Heart left ventricle (tissue), 16 donors: ENCODE results near the gene CBX5. TPM values are rescaled to one million over a fixed set of nuclear protein-coding genes. Genes with fewer than 3 reads are reported as not detected.
"Not testable (repeated sequence)": the region's sequence is repeated elsewhere in the genome, so short reads cannot be mapped to it uniquely, and the experiment has no call there.

Experiments
- ATAC-seq, 4 donors: fragments of 200-7000 bp; cut with Tn5 transposase; one replicate each; pipeline ENCODE4 v1.9.1; 2020 to 2022; ENCODE audit warnings: moderate library complexity in 4 of 4, mild to moderate bottlenecking in 3 of 4, moderate number of reproducible peaks in 1 of 4
- DNase-seq, 5 donors: peaks; one replicate each; pipeline ENCODE4 v3.0.0-alpha.2; 2020
- H3K27ac ChIP-seq, 12 donors: fragments of 200-600 bp; sonication (generic) in 4 of 12; one replicate each; pipeline versions ENCODE4 v1.5.0 to v1.8.0; 2016 to 2022; ENCODE audit warnings: mild to moderate bottlenecking in 2 of 12
- H3K27me3 ChIP-seq, 9 donors: fragments of 200-600 bp; sonication (generic) in 2 of 9; one replicate each; pipeline versions ENCODE4 v1.5.1 to v1.8.0; 2016 to 2022; ENCODE audit warnings: mild to moderate bottlenecking in 3 of 9
- H3K36me3 ChIP-seq, 9 donors: fragments of 200-600 bp; sonication (generic) in 2 of 9; one replicate each; pipeline versions ENCODE4 v1.5.0 to v1.8.0; 2018 to 2022; ENCODE audit warnings: mild to moderate bottlenecking in 2 of 9
- H3K4me1 ChIP-seq, 12 donors: fragments of 200-600 bp; sonication (generic) in 4 of 12; one replicate each; pipeline versions ENCODE4 v1.5.0 to v1.8.0; 2016 to 2022; ENCODE audit warnings: mild to moderate bottlenecking in 3 of 12
- H3K4me3 ChIP-seq, 12 donors: fragments of 200-600 bp; sonication (generic) in 4 of 12; one replicate each; pipeline versions ENCODE4 v1.5.0 to v1.8.0; 2017 to 2022; ENCODE audit warnings: mild to moderate bottlenecking in 9 of 12, moderate library complexity in 4 of 12
- H3K9me3 ChIP-seq, 12 donors: fragments of 200-600 bp; sonication (generic) in 4 of 12; one replicate each; pipeline versions ENCODE4 v1.5.0 to v1.8.0; 2016 to 2022; ENCODE audit warnings: mild to moderate bottlenecking in 1 of 12
- CTCF ChIP-seq, 12 donors: fragments of 200-600 bp; sonication (generic) in 4 of 12; IDR thresholded peaks; one replicate each; pipeline versions ENCODE4 v1.5.0 to v1.8.0; 2018 to 2022; ENCODE audit warnings: antibody characterized with exemption in 12 of 12, mild to moderate bottlenecking in 5 of 12
- POLR2A ChIP-seq, 2 donors: fragments of 450-650 bp; IDR thresholded peaks; one replicate each; pipeline ENCODE4 v1.6.1; 2017; ENCODE audit warnings: antibody characterized with exemption in 2 of 2, mild to moderate bottlenecking in 2 of 2, moderate library complexity in 2 of 2
- WGBS, 4 donors: extraction: QIAGEN DNeasy Blood & Tissue Kit in 2 of 4; methylation state at CpG; one replicate each; pipeline versions ENCODE4 v1.1.5 to v1.1.7; 2013 to 2018; 5-methylcytosine and 5-hydroxymethylcytosine counted together
- intact Hi-C, 10 donors: fragments of 100-400 bp; cut with DNase I; formaldehyde crosslinking; loops; one replicate each; pipeline versions ENCODE4 v1.11.1 to v1.14.2; 2022
- polyA plus RNA-seq, 2 donors: library from polyadenylated mRNA; stranded (reverse); fragments of 200-250 nt; gene quantifications; one replicate each; pipeline ENCODE4 v1.2.3, GENCODE V29; 2013
- total RNA-seq, 9 donors: library from RNA; depleted of rRNA in 2 of 9; stranded (reverse); fragments of >200 nt in 2 of 9; fragmentation: NEBNext Ultra II Directional in 3 of 9; extraction: Animal tissue kit (Norgen Biotek cat#: 25700) in 3 of 9; gene quantifications; one replicate each; pipeline versions ENCODE4 v1.1.0 to v1.2.4, GENCODE V29; 2016 to 2023
- donor health status: ischemic (EF 13 %, LVEDD 7.1; RV severe dilation, severe dysfunction).
- donor health status: healthy with polysubstance abuse.
- donor health status: DM: no; HTN: yes; CAD: no.
- donor health status: DM: no; HTN: no; CAD: no.
- donor health status: ischemic (EF 25% LVEDD 6.9; RV normal size, moderate dysfunction).
- donor health status: ischemic (EF 25% LVEDD 5.7; RV mildly dilated, moderate dysfunction).
- donor health status: healthy.
- donor health status: DM: yes; HTN: yes; CAD: no.
- donor health status: ischemic (EF 35%, LVEDD 5.7; RV mildly dilated, moderate dysfunction).
- donor health status: nonischemic (EF 11% LVEDD 7.7; RV severe dilation, severe dysfunction).
- donor health status: DM: yes; HTN: yes; CAD: no.
- donor health status: PGD.
- donor health status: ischemic (EF 29% LVEDD 5.4; RV normal size, mild dysfunction).
- donor health status: nonischemic (EF 23%, LVEDD 6.1; RV moderate dilation, normal function).

The CBX5 gene
- total and polyA plus RNA-seq, 11 donors: 18.4 to 59.5 (median 39.9) TPM

DNA sequence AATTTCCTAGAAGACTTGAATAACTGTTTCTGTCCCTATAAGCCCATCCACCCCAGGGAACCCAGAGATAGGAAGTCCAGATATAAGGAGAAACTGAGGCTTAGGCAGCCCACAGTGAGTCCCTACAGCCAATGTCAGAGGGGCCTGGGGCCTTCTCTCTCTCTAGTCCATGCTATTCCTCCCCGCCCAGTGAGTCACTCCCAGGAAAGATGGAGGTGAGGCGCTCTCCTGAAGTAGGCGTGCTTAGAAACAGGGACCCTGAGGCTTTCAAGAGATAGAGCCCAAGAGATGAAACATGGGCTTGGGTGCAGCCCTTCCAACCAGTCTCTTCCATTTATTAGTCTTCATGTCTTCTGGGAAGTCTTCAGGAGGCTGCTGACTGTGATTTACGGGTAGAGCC is 88.8 kb downstream of the CBX5 start:
- no peak overlapping the region for H3K4me3 ChIP-seq
- H3K27me3 ChIP-seq: peaks cover 0 to 59% (median 29%) of the 10 kb centered on the region in 9 donors
- H3K4me1 ChIP-seq: peaks cover 0 to 20% (median 9%) of the 10 kb centered on the region in 12 donors
- no peak overlapping the region for H3K27ac ChIP-seq
- H3K9me3 ChIP-seq: no peaks in the 10 kb centered on the region
- no peak for ATAC-seq
- DNase-seq: no peak
- intact Hi-C loops: loop anchor here in 8 of 10 donors (1.0 to 10.0 kb wide), 7 partner anchors 158 to 436 kb away; partner anchors contain the start of genes HOXC8 (in 3 of the 8), HOXC5 (in 2 of the 8) and CISTR (in 1 of the 8)
- TF ChIP-seq POLR2A (IDR thresholded peaks at IDR 0.05) (no peak), CTCF (IDR thresholded peaks at IDR 0.05) (no peak)
- peaks cover 0 to 5% (median 0%) of the 10 kb centered on the region in 9 donors for H3K36me3 ChIP-seq
- 29 to 35% (median 33%) methylated on average over 4 of the region's 4 CpGs for WGBS, 4 donors

DNA sequence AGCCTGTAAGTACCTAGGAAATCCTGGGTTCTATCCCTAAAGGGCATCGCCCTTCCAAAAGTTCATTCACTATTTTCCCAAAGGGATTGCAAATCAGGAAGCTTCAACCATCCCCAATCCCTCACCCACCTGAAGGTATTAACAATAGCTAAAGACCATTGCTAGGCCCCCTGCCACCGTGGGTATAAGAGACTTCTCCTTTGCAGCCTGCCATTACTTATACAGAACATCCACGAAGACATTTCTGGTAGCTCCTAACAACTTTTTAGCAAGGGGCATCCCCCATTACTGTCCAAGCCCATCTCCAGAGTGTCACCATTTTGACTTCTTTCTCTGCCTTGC is 90.8 kb downstream of the CBX5 start:
- no peak for DNase-seq
- intact Hi-C loops: no loop called here
- Histone ChIP-seq H3K9me3 (no peaks in the 10 kb centered on the region), H3K4me3 (peak overlapping the region in 10 of 12 donors; percentile 70 to 94 (median 84)), H3K4me1 (peaks cover 0 to 20% (median 9%) of the 10 kb centered on the region in 12 donors), H3K27me3 (peaks cover 0 to 40% (median 17%) of the 10 kb centered on the region in 9 donors), H3K27ac (peak overlapping the region in 1 of 12 donors; percentile 62), H3K36me3 (peaks cover 0 to 5% (median 0%) of the 10 kb centered on the region in 9 donors)
- TF ChIP-seq CTCF (IDR thresholded peaks at IDR 0.05) (no peak), POLR2A (IDR thresholded peaks at IDR 0.05) (no peak)
- ATAC-seq: no peak
- WGBS, 4 donors: 10 to 20% (median 16%) methylated on average over 3 of the region's 3 CpGs

- H3K4me1 ChIP-seq: peaks cover 0 to 20% (median 9%) of the 10 kb centered on the region in 12 donors
- peaks cover 0 to 21% (median 6%) of the 10 kb centered on the region in 9 donors for H3K36me3 ChIP-seq
- DNase-seq (no peak), ATAC-seq (no peak)
- no peak for TF ChIP-seq CTCF (IDR thresholded peaks at IDR 0.05)
- no peak for TF ChIP-seq POLR2A (IDR thresholded peaks at IDR 0.05)
- no peak overlapping the region for H3K27ac ChIP-seq
- H3K4me3 ChIP-seq: no peak overlapping the region
- peaks cover 0 to 19% (median under 1%) of the 10 kb centered on the region in 9 donors for H3K27me3 ChIP-seq
- H3K9me3 ChIP-seq: no peaks in the 10 kb centered on the region
- 92 to 100% (median 94%) methylated on average over 3 of the region's 3 CpGs for WGBS, 4 donors
- intact Hi-C loops: no loop called here
Observed at GRCh38 chr12:54187075-54187474, 92.8 kb downstream of the CBX5 start.

DNA sequence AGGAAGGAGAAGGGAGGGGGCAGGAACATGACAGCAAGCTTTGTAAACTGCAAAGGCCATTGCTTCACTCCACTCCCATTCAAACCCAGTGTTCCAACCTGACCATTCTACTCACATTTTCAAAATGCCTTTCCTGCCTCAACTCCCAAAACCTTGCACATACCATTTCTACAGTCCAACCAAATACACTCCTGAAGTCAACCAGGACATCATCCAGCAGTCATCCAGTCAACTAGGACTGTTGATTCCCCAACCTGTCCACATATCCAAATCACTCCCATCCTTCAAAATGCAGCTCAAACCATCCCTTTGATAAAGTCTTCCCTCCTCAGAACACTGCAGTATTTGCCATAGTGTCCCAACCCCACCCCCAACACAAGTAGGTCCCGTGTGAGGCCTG is 94.0 kb downstream of the CBX5 start:
- TF ChIP-seq POLR2A (IDR thresholded peaks at IDR 0.05) (no peak), CTCF (IDR thresholded peaks at IDR 0.05) (no peak)
- Histone ChIP-seq H3K4me3 (no peak overlapping the region), H3K36me3 (peaks cover 0 to 33% (median 16%) of the 10 kb centered on the region in 9 donors), H3K27ac (no peak overlapping the region), H3K27me3 (peaks cover 0 to 12% (median 0%) of the 10 kb centered on the region in 9 donors), H3K4me1 (peaks cover 0 to 13% (median 8%) of the 10 kb centered on the region in 12 donors), H3K9me3 (no peaks in the 10 kb centered on the region)
- no peak for ATAC-seq
- WGBS, 4 donors: 90 to 94% (median 92%) methylated on average over 1 of the region's 1 CpG
- DNase-seq: no peak
- intact Hi-C loops: no loop called here

DNA sequence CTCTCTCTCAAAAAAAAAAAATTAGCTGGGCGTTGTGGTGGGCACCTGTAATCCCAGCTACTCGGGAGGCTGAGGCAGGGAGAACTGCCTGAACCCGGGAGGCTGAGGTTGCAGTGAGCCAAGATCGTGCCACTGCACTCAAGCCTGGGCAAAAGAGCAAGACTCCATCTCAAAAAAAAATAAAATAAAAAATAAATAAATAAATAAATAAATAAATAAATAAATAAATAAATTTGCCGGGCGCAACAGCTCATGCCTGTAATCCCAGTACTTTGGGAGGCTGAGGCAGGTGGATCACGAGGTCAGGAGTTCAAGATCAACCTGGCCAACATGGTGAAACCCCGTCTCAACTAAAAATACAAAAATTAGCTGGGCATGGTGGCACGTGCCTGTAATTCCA is 94.6 kb downstream of the CBX5 start:
- WGBS, 4 donors: 91 to 97% (median 93%) methylated on average over 9 of the region's 9 CpGs
- ATAC-seq, H3K27ac ChIP-seq, H3K4me3 ChIP-seq, H3K9me3 ChIP-seq, intact Hi-C loops, H3K27me3 ChIP-seq, DNase-seq: not testable (repeated sequence)
- Histone ChIP-seq H3K4me1 (peaks cover 0 to 13% (median 8%) of the 10 kb centered on the region in 12 donors), H3K36me3 (peaks cover 0 to 34% (median 19%) of the 10 kb centered on the region in 9 donors)
